ENCODE measurements around the gene ERBIN.
"Not testable (repeated sequence)": the region's sequence is repeated elsewhere in the genome, so short reads cannot be mapped to it uniquely, and the experiment has no call there.

The ERBIN gene

GRCh38 chr5:65961633-65962032 lies 35.3 kb downstream of the ERBIN start:
- DNase-seq (ENCODE audit: low read depth), result peak; percentile 66

DNA sequence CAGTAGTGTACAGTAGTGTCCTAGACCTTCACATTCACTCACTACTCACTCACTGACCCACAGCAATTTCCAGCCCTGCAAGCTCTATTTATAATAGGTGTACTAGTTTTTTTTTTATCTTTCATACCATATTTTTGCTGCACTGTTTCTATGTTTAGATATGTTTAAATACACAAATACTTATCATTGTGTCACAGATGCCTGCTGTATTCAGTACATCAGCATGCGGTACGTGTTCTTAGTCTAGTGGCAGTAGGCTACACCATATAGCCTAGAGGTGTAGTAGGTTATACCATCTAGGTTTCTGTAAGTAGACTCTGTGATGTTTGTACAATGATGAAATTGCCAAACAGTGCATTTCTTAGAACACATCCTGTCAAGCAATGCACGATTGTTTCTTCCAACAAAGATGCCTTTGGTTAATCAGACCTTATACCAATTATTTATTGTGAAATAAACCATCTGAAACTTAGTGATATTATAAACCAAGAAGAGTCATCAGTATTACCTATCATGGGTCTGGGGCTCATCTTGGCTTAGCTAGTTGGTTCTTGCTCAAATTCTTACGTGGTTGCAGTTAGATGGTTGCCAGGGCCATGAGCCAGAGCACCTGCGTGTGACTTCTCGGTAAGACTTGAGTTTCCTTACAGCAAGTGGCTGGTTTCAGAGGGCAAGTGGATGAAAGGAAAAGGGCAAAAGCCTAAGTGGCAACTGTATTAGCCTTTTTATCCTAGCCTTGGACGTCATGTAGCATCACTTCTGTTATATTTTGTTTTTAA lies 41.1 kb downstream of the ERBIN start:
- no peak for DNase-seq (ENCODE audit: low read depth)

- DNase-seq (ENCODE audit: low read depth), result peak; percentile 31
These were observed 43.4 kb downstream of the ERBIN start for GRCh38 chr5:65969539-65970393.

- DNase-seq (ENCODE audit: low read depth), result peak; percentile 15
These were observed 44.3 kb downstream of the ERBIN start for GRCh38 chr5:65970481-65971367.

- DNase-seq (ENCODE audit: low read depth), result no peak
These were observed 45.3 kb downstream of the ERBIN start for GRCh38 chr5:65971643-65972042.

DNA sequence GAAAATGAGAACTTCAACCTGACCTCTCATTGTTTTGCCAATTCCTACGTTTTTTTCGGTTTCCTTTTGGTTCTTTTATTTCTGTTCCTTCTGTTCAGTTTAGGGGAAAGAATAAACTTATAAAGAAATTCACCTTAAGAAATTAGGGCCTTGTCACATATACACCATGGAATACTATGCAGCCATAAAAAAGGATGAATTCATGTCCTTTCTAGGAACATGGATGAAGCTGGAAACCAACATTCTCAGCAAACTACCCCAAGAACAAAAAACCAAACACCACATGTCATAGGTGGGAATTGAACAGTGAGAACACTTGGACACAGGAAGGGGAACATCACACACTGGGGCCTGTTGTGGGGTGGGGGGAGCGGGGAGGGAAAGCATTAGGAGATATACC lies 46.5 kb downstream of the ERBIN start:
- not testable (repeated sequence) for DNase-seq (ENCODE audit: low read depth)

DNA sequence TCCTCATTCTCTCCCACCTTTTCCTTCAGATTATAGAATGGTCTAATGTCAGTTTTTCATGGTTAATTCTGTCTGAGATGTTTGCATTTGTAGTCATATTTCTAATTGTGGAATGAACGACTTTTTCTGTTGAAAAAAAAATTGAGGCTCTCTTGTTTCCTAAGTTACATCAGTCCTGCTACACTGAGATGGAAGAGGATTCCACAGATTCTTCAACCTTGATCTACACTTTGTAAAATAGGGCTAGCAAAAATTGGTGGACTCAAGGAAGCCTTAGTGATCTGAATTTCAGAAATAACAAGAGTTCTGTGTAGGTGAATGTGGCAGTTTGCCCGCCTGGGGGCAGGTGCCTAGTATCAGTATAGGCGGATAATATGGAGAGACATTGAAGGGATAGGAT lies 51.9 kb downstream of the ERBIN start:
- peak; percentile 32 for DNase-seq (ENCODE audit: low read depth)

DNA sequence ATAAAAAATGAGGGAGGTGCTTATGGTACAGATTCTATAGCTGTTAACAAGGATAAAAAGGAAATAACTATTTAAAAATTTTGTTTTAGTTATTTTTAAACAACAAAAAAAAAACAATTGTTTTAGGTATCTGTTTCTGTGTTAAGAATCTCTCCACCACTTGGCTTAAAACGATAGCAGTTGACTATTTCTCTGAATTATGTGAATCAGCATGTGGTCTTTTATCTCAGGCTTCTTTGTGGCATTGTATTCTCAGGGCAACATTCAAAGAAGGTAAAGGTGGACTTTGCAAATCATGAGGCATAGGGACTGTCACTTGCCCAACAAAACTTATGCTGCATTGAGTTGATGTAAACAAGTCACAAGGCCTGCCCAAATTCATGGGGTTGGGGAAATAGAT lies 55.2 kb downstream of the ERBIN start:
- no peak for DNase-seq (ENCODE audit: low read depth)

- no peak for DNase-seq (ENCODE audit: low read depth)
These were observed 55.7 kb downstream of the ERBIN start for GRCh38 chr5:65981969-65982619.

DNA sequence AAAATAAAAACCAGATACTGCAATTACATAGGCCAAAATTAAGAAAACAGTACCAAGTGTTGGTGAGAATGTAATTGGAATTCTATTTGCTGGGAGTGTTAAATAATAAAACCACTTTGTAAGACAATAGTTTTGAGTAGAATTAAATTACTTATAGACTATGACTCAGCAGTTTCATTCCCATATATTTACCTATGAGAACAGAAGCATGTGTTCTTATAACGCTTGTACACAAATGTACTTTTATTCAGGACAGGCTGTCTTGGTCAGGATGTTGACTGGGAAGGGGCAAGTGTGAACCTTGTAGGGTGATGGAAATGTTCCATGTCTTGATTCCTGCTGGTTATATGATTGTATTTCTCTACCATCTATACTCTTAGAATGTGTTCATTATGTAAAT lies 56.3 kb downstream of the ERBIN start:
- no peak for DNase-seq (ENCODE audit: low read depth)

- DNase-seq (ENCODE audit: low read depth), result no peak
These were observed 57.9 kb downstream of the ERBIN start for GRCh38 chr5:65984098-65984885.

GRCh38 chr5:65986050-65986451 lies 59.7 kb downstream of the ERBIN start:
- DNase-seq (ENCODE audit: low read depth), result peak; percentile 83

DNA sequence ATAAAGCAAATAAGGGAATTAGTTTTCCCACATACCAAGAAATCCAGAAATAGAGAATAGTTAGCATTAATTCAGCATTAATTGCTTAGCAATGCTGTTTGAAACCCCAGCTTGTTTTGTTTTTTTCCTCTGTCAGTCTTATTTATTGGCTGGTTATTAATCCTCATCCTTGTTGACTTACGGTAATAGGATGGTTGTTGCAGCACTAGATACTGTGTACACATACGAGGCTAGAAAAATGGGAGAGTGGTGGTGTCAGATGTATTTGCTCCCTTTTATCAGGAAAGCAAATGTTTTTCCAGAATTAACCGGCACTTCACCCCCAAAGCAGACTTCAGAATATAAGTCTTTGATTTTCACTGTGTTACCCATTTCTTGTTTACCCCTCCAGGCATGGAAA lies 60.4 kb downstream of the ERBIN start:
- no peak for DNase-seq (ENCODE audit: low read depth)

- no peak for DNase-seq (ENCODE audit: low read depth)
These were observed 61.6 kb downstream of the ERBIN start for GRCh38 chr5:65987982-65988381.

- DNase-seq (ENCODE audit: low read depth), result no peak
These were observed 62.8 kb downstream of the ERBIN start for GRCh38 chr5:65989158-65989557.

DNA sequence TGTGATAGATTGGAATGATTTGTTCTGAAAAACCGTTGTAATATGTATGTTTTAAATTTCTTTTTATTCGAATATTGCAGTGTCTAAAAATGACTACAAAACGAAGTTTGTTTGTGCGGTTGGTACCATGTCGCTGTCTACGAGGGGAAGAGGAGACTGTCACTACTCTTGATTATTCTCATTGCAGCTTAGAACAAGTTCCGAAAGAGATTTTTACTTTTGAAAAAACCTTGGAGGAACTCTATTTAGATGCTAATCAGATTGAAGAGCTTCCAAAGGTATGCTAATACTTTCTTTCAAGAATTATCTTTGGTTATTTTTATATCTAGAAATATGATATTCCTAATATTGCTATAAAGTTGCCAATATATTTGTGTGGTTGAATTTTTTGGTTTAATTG lies 66.3 kb downstream of the ERBIN start:
- DNase-seq (ENCODE audit: low read depth), result no peak

DNA sequence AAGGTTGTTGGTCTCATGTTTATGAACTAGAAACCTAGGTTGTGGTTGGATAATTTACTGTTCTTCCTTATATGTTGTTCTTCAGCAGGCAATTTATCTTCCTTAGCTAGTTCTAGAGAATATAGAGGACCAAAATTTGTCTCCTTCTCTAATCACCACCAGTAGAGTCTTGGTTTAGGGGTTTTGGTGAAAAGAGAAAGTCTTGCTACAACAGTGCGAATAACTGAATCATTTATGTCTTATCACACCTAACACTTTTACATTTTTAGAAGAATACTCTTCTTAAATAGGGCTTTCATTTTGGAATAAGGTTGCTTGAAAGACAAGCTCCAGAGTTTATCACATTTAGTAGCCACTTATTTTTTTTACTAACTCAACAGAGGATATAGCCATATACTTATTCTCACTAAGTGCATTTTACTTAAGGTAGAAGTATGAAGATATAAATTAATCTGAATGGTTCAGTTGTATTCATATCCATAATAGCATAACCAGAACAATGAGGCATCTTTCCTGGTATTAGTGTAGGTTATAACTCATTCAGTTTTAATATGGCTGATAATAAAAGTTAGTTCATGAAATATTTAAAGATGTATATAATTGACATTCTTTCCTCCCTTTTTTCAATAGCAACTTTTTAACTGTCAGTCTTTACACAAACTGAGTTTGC lies 67.9 kb downstream of the ERBIN start:
- no peak for DNase-seq (ENCODE audit: low read depth)

DNA sequence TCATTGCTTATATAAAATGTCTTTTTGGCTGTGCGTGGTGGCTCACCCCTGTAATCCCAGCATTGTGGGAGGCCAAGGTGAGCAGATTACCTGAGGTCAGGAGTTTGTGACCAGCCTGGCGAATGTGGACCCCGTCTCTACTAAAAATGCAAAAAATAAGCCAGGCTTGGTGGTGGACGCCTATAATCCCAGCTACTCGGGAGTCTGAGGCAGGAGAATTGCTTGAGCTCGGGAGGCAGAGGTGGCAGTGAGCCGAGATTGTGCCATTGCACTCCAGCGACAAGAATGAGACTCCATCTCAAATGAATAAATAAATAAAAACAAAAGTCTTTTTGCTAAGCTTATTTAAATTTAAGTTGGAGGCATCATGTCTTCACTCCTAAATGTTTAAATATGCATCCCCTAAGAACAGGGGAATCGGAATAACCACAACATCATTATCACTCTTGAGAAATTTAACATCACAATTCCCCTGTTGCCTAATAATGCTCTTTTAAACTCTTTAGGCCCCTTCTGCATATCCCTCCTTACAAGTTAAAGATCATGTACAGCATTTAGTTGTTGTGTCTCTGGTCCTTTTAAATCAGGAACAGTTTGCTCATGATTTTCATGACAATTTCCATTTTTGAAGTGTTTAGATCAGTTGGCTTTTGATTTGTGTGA lies 72.8 kb downstream of the ERBIN start:
- DNase-seq (ENCODE audit: low read depth), result no peak

DNA sequence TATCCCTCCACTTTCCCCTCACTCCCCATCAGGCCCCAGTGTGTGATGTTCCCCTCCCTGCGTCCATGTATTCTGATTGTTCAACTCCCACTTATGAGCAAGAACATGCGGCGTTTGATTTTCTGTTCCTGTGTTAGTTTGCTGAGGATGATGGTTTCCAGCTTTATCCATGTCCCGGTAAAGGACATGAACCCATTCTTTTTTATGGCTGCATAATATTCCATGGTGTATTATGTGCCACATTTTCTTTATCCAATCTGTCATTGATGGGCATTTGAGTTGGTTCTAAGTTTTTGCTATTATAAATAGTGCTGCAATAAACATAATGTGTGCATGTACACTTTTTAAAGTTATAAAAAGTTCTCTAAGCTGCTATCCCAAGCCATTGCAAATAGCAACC lies 75.6 kb downstream of the ERBIN start:
- DNase-seq (ENCODE audit: low read depth), result no peak

- DNase-seq (ENCODE audit: low read depth), result no peak
These were observed 76.0 kb downstream of the ERBIN start for GRCh38 chr5:66002415-66002814.
